ENCODE data around the gene MSLN. TPM values are rescaled to one million over a fixed set of nuclear protein-coding genes. Genes with fewer than 3 reads are reported as not detected.

MSLN gene
- total and polyA plus RNA-seq, 9 of the 15 experiments (the other 6 are each of a cell fraction or from before 2014, with no cell fraction given) = not detected

DNA sequence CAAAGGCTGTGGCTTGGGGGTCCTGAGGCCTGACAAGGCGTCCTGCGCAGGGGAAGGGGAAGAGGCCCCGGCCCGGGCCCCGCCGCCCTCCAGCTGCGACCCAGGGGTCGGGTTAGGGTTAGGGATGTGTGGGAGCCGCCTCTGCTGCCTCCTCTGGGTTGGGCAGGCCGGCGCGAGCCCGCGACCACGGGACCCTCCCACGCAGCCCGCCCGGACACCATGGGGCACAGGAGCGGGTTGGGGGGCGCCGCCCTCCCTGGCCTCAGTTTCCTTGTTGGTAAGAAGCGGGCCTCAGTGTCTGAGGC lies 20.1 kb upstream of the MSLN start (continued):
- TF ChIP-seq, protein P1, sequence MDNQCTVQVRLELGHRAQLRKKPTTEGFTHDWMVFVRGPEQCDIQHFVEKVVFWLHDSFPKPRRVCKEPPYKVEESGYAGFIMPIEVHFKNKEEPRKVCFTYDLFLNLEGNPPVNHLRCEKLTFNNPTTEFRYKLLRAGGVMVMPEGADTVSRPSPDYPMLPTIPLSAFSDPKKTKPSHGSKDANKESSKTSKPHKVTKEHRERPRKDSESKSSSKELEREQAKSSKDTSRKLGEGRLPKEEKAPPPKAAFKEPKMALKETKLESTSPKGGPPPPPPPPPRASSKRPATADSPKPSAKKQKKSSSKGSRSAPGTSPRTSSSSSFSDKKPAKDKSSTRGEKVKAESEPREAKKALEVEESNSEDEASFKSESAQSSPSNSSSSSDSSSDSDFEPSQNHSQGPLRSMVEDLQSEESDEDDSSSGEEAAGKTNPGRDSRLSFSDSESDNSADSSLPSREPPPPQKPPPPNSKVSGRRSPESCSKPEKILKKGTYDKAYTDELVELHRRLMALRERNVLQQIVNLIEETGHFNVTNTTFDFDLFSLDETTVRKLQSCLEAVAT (IDR thresholded peaks at IDR 0.05) = 0 out of 4 replicates have a peak, but pooled peaks of 1 of the 2 experiments have one; percentile 27
- TF ChIP-seq SAFB (IDR thresholded peaks at IDR 0.05; ENCODE audit: borderline replicate concordance, low read depth, low read length) (0 out of 2 replicates have a peak, but pooled peaks have one; percentile 12), KAT7 (CRISPR knock-in tag; IDR thresholded peaks at IDR 0.05; ENCODE audit: borderline replicate concordance) (0 out of 2 replicates have a peak, but pooled peaks have one; percentile 7), ZBTB7A (IDR thresholded peaks at IDR 0.05; ENCODE audit: borderline replicate concordance, control insufficient read depth, low read depth, low read length) (0 out of 2 replicates have a peak, but pooled peaks have one; percentile 57), LEF1 (IDR thresholded peaks at IDR 0.05) (no peak), KLF6 (CRISPR knock-in tag; IDR thresholded peaks at IDR 0.05; ENCODE audit: borderline replicate concordance) (no peak), MED1 (CRISPR knock-in tag; IDR thresholded peaks at IDR 0.05; ENCODE audit: borderline replicate concordance) (no peak), CREM (IDR thresholded peaks at IDR 0.05; ENCODE audit: low read depth) (no peak), U2AF1 (optimal IDR thresholded peaks at IDR 0.05; ENCODE audit: low read depth, low read length) (no peak), ZNF324 (CRISPR knock-in tag; IDR thresholded peaks at IDR 0.05) (no peak), CBX5 (IDR thresholded peaks at IDR 0.05; ENCODE audit: borderline replicate concordance, low read depth) (no peak), SMARCE1 (IDR thresholded peaks at IDR 0.05) (0 out of 2 replicates have a peak, but pooled peaks have one; percentile 36), TEAD4 (IDR thresholded peaks at IDR 0.05; ENCODE audit: low read length) (no peak), TEAD4 (CRISPR knock-in tag; IDR thresholded peaks at IDR 0.05; ENCODE audit: borderline replicate concordance) (0 out of 2 replicates have a peak, but pooled peaks have one; percentile 30), RFX7 (CRISPR knock-in tag; IDR thresholded peaks at IDR 0.05) (no peak), MYC (IDR thresholded peaks at IDR 0.05; ENCODE audit: low read depth, low read length) (no peak), MYC (CRISPR knock-in tag; IDR thresholded peaks at IDR 0.05; ENCODE audit: borderline replicate concordance, low read depth) (0 out of 2 replicates have a peak, but pooled peaks have one; percentile 40), FOS (IDR thresholded peaks at IDR 0.05; ENCODE audit: extremely low read depth, insufficient read length) (no peak), FIP1L1 (IDR thresholded peaks at IDR 0.05; ENCODE audit: low read depth, low read length, poor library complexity, severe bottlenecking) (peak; percentile 2)
- TF ChIP-seq, protein P2, sequence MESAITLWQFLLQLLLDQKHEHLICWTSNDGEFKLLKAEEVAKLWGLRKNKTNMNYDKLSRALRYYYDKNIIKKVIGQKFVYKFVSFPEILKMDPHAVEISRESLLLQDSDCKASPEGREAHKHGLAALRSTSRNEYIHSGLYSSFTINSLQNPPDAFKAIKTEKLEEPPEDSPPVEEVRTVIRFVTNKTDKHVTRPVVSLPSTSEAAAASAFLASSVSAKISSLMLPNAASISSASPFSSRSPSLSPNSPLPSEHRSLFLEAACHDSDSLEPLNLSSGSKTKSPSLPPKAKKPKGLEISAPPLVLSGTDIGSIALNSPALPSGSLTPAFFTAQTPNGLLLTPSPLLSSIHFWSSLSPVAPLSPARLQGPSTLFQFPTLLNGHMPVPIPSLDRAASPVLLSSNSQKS (CRISPR knock-in tag; IDR thresholded peaks at IDR 0.05) = no peak
- TF ChIP-seq, protein P3, sequence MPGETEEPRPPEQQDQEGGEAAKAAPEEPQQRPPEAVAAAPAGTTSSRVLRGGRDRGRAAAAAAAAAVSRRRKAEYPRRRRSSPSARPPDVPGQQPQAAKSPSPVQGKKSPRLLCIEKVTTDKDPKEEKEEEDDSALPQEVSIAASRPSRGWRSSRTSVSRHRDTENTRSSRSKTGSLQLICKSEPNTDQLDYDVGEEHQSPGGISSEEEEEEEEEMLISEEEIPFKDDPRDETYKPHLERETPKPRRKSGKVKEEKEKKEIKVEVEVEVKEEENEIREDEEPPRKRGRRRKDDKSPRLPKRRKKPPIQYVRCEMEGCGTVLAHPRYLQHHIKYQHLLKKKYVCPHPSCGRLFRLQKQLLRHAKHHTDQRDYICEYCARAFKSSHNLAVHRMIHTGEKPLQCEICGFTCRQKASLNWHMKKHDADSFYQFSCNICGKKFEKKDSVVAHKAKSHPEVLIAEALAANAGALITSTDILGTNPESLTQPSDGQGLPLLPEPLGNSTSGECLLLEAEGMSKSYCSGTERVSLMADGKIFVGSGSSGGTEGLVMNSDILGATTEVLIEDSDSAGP (CRISPR knock-in tag; IDR thresholded peaks at IDR 0.05) = no peak
- TF ChIP-seq, protein P4, sequence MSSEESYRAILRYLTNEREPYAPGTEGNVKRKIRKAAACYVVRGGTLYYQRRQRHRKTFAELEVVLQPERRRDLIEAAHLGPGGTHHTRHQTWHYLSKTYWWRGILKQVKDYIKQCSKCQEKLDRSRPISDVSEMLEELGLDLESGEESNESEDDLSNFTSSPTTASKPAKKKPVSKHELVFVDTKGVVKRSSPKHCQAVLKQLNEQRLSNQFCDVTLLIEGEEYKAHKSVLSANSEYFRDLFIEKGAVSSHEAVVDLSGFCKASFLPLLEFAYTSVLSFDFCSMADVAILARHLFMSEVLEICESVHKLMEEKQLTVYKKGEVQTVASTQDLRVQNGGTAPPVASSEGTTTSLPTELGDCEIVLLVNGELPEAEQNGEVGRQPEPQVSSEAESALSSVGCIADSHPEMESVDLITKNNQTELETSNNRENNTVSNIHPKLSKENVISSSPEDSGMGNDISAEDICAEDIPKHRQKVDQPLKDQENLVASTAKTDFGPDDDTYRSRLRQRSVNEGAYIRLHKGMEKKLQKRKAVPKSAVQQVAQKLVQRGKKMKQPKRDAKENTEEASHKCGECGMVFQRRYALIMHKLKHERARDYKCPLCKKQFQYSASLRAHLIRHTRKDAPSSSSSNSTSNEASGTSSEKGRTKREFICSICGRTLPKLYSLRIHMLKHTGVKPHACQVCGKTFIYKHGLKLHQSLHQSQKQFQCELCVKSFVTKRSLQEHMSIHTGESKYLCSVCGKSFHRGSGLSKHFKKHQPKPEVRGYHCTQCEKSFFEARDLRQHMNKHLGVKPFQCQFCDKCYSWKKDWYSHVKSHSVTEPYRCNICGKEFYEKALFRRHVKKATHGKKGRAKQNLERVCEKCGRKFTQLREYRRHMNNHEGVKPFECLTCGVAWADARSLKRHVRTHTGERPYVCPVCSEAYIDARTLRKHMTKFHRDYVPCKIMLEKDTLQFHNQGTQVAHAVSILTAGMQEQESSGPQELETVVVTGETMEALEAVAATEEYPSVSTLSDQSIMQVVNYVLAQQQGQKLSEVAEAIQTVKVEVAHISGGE (CRISPR knock-in tag; IDR thresholded peaks at IDR 0.05) = 0 out of 6 replicates have a peak, but pooled peaks of 1 of the 3 experiments have one; percentile 4
